KOPT-K1 (cell line): Measurements from ENCODE around the gene SHISA4.
"Not testable (repeated sequence)": the region's sequence is repeated elsewhere in the genome, so short reads cannot be mapped to it uniquely, and the experiment has no call there.

Experiments used
- H3K27ac ChIP-seq: fragments of 200-600 bp; sonication (generic); 2 replicates; pipeline ENCODE4 v1.5.1; 2016; ENCODE audit warnings: antibody characterized with exemption, mild to moderate bottlenecking, low read depth, low read length; ENCODE audit not compliant: poor library complexity, severe bottlenecking
- H3K36me3 ChIP-seq: fragments of 200-600 bp; sonication (generic); 2 replicates; pipeline ENCODE4 v1.5.1; 2017; ENCODE audit warnings: antibody characterized with exemption, mild to moderate bottlenecking, low read length, moderate library complexity; ENCODE audit not compliant: insufficient read depth
- H3K9me3 ChIP-seq: fragments of 200-600 bp; sonication (generic); 2 replicates; pipeline ENCODE4 v1.5.1; 2017; ENCODE audit warnings: antibody characterized with exemption, low read length, mild to moderate bottlenecking; ENCODE audit not compliant: insufficient read depth, poor library complexity, severe bottlenecking

Gene SHISA4, protein sequence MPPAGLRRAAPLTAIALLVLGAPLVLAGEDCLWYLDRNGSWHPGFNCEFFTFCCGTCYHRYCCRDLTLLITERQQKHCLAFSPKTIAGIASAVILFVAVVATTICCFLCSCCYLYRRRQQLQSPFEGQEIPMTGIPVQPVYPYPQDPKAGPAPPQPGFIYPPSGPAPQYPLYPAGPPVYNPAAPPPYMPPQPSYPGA

DNA sequence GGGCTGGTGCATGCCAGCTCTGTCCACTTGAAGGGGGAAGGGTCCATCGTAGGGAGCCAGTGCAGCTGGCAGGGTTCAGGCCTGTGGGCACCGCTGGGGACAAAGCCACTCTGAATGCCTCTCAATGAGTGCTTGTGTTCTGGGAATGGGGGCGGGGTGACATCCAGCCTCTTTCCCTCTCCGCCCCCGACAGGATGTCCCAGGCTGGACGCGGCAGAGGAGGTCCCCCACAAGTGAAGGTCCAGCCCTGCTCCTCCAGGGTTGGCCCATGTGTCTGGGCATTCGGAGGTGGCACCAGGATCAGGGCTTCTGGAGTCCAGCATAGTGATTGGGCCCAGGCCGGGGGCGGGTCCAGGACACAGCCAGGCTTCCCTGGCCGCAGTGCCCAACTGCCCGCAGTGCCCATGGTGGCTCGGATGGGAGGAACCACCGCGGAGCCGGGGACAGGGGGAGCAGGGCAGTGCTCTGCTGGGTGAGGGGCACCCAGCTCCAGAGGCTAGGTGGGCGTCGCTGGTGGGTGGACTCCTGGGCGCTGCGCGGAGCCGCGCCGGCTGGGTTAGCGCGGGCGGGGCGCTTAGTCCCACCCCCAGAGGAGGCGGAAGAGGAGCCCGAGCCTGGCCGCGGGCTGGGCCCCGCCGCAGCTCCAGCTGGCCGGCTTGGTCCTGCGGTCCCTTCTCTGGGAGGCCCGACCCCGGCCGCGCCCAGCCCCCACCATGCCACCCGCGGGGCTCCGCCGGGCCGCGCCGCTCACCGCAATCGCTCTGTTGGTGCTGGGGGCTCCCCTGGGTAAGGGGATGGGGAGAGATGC is at the start of gene SHISA4:
SHISA4 (plus strand) TSS at position 617 of the 808 bp plus-strand sequence; CDS start at position 714, 97 bp downstream.
- Histone ChIP-seq H3K27ac (no peak within 1 kb of the TSS), H3K9me3 (no peaks in the 10 kb centered on the region), H3K36me3 (no peaks in the 10 kb centered on the region)

DNA sequence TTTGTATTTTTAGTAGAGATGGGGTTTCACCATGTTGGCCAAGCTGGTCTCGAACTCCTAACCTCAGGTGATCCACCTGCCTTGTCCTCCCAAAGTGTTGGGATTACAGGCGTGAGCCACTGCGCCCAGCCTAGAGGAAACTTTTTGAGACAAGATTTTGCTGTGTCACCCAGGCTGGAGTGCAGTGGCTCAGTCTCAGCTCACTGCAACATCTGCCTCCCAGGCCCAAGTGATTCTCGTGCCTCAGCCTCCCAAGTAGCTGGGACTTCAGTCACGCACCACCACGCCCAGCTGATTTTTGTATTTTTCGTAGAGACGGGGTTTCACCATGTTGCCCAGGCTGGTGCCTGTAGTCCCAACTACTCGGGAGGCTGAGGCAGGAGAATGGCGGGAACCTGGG is 49.6 kb upstream of the SHISA4 start:
- peaks cover 77% of the 10 kb centered on the region for H3K36me3 ChIP-seq
- H3K9me3 ChIP-seq, H3K27ac ChIP-seq: not testable (repeated sequence)

DNA sequence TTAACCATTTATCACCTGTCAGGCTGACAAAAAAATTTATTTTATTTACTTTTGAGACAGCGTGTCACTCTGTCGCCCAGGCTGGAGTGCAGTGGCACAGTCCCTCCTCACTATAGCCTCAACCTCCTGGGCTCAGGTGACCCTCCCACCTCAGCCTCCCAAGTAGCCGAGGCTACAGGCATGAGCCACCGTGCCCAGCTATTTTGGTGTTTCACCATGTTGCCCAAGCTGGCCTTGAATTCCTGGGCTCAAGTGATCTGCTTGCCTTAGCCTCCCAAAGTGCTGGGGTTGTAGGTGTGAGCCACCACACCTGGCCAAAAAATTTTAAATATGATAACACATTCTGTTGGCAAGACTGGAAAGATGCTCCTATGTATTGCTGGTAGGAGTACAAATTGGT is 48.6 kb upstream of the SHISA4 start:
- Histone ChIP-seq H3K36me3 (peaks cover 74% of the 10 kb centered on the region), H3K9me3 (no peaks in the 10 kb centered on the region), H3K27ac (no peak overlapping the region)

DNA sequence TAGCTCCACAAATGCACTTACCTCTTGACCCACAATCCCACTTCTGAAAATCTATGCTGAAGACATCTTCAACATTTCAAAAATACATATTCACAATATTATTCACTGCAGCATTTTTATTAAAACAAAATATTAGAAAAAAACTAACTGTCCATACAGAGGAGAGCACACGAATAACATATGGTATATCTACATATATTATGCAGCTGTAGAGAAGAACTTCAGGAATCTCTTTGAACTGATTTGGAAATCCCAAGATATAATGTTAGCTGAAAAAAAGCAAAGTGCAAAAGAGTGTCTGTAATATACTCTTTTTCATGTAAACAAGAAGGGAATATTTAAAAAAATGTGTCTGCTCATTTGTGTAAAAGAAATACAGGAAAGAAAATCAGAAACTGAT is 48.2 kb upstream of the SHISA4 start:
- peaks cover 73% of the 10 kb centered on the region for H3K36me3 ChIP-seq
- no peak overlapping the region for H3K27ac ChIP-seq
- no peaks in the 10 kb centered on the region for H3K9me3 ChIP-seq

DNA sequence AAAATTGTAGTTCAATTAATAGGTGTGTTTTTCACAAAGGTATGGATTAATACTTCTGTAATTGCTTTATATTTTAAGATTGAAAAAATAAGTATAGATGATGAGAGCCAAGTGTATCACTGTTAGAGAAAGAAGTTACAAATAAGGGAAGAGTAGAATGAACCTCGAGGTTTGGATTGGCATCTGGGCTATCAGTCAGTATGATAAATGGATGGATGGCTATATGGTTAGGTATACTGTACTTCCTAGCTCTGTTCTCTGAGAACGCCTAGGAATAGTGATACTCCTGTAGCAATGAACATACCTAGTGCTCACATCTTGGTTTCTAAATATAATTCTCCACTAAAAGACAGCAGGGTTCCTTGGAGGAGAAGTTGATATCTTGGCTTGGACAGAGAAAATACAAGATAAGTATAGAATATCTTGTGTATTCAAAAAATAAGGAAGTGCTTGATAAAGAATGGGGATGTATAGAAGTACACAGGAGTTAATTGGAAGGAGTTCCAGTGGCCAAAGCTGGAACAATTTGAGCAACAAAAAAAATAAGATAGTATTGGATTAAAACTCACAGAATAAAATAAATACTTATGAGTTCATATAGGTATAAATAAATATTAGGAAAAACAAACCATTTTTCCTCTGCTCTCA is 47.3 kb upstream of the SHISA4 start:
- Histone ChIP-seq H3K36me3 (peaks cover 73% of the 10 kb centered on the region), H3K9me3 (no peaks in the 10 kb centered on the region)

DNA sequence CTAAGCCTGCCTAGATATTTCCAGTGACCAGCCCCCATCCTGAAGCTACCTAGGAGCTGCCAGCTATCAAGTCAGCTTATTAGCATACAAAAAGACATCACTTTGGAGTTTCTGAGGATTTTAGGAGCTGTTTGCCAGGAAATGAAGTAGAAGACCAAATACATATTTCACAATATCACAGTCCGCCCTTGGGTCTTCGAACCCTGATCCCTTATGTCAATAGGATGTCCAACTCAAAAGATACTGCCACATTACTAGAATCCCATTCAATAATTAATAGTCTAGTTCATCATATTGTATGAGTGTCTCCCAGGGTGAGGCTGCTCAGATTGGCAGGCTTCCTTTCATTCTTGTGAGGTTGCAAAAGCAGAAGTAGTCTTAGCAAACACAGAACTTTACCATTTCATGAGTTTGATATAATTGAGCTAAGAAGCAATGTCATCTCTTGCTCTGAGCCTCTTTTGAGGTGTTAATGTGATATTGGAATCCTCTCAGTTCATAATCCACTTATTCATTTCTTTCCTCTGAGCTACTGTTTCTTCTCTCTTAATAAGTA is 46.1 kb upstream of the SHISA4 start:
- H3K36me3 ChIP-seq = peaks cover 73% of the 10 kb centered on the region
- H3K27ac ChIP-seq = no peak overlapping the region
- H3K9me3 ChIP-seq = no peaks in the 10 kb centered on the region

More for the DNA sequence above, 47.3 kb upstream of the SHISA4 start:
- no peak overlapping the region for H3K27ac ChIP-seq

DNA sequence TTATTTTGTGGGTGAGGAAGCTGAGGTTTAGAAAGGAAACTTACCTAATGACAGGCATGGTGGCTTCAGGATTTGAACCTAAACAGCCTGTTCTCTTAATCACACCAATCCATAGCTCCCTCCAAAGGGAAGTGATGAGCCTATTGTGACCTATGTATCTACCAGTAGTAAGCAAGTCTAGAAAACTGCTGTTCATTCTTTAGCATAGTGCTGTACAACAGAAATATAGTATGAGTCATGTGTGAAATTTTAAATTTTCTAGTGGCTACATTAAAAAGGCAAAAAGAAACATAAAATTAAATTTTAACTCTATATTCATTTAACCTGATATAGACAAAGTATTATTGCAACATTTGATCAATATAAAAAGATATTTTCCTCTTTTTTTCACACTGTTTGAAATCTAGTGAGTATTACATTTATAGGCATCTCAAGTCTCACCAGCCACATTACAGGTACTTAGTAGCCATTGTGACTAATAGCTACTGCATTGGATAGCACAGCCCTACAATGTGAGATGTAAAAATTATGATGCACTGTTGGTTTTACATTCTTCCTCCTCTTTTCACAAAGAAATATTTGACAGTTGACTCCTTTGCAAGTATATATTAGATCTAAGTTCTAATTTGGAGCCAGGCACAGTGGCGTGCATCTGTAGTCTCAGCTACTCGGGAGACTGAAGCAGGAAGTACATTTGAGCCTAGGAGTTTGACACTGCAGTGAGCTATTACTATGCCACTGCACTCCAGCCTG is 43.2 kb upstream of the SHISA4 start:
- Histone ChIP-seq H3K36me3 (peaks cover 83% of the 10 kb centered on the region), H3K9me3 (no peaks in the 10 kb centered on the region)

DNA sequence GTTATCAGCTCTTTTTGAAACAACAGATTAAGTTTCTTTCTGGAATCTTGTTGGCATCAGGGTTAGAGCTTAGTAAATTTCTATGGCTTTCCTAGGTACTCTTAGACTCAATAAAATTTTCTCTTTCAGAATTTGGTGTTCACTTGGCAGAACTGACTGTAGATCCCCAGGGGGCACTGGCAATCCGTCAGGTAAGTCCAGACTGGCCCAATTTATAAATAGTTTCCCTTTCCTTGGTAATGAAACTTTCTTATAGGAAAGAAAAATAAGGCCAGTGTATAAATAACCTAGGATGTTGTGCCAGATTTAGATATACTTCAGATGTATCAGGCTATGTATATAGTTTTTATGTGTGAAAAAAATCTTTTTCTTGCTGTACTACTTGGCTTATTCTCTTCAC is 41.5 kb upstream of the SHISA4 start:
- H3K27ac ChIP-seq = no peak overlapping the region
- H3K36me3 ChIP-seq = peaks cover 86% of the 10 kb centered on the region
- H3K9me3 ChIP-seq = no peaks in the 10 kb centered on the region

More for the DNA sequence above, 43.2 kb upstream of the SHISA4 start:
- H3K27ac ChIP-seq = no peak overlapping the region

DNA sequence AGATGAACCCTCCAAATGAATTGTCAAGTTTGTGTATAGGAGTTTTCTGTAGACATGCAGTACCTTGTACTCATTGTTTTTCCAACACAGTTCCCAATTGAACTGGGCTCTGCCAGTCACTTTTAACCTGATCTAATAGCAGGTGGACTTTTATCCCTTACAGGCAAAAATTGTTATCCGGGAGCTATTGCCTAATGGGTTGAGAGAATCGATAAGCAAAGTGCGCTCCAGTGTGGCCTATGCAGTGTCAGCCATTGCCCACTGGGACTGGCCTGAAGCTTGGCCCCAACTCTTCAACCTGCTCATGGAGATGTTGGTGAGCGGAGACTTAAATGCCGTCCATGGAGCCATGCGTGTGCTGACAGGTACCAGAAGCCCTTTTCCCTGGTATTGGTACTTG is 40.5 kb upstream of the SHISA4 start:
- Histone ChIP-seq H3K9me3 (no peaks in the 10 kb centered on the region), H3K27ac (no peak overlapping the region), H3K36me3 (peaks cover 86% of the 10 kb centered on the region)

DNA sequence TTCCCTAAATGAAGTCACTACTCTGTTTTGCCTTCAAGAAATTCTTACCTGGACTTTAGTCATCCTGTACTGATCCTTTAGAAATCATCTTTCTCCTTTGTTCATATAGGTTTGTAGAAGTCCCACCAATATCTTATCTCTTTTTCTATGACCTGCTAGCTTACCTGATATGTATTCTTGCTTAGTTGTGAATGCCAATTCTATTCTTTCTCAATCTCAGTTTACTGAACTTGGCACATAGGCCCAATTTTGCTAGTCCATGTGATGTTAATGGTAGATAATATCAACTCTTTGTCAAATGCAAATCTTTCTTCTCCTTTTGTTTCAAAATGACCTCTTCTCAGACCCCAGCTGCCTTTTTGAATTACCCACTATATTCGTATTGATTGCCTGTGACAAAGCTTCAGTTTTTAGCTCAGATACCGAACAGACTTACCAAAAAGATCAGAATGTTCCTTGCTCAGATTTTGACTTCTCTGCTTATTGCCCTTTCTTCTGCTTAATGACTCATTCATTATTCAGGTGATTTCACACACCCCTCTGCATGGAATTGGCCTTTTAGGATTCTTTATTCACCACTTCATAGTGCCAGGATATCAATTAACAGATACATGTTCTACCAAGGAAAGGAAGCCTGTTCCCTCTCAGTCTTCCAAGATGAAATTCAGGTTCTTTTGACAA is 39.2 kb upstream of the SHISA4 start:
- Histone ChIP-seq H3K9me3 (no peaks in the 10 kb centered on the region), H3K27ac (no peak overlapping the region), H3K36me3 (peaks cover 91% of the 10 kb centered on the region)

DNA sequence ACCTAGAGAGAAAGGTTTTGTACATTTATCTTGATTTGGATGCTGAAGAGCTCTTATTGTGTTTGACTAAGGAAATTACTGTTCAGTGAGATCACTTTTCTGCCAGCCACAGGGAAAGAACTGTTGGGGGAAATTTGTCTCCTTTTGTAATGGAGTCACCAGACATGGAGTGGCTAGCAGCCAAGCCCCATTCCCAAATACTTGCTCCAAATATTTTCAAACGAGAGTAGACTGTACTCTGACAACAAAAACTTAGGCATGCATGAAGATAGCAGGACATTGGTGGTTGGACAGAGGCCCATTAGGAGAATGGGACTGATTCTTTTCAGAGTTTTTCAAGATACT is 38.7 kb upstream of the SHISA4 start:
- H3K9me3 ChIP-seq = no peaks in the 10 kb centered on the region
- H3K27ac ChIP-seq = no peak overlapping the region
- peaks cover 95% of the 10 kb centered on the region for H3K36me3 ChIP-seq

DNA sequence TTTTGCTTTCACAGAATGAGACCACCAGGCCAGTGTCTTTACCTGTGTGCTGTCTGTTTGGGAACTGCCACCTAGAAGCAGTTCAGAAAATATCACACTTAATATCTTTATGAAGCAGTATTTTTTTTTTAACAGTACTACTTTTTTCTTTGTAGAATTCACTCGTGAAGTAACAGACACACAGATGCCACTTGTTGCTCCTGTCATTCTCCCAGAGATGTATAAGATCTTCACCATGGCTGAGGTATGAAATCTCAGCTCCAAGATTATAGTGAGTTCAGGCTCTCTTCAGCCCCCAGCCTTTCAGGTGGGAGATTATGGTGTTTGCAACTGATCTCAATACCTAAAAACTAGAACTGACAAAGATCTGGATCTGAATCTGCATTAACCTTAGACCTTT is 36.7 kb upstream of the SHISA4 start:
- peaks cover 100% of the 10 kb centered on the region for H3K36me3 ChIP-seq
- H3K27ac ChIP-seq = no peak overlapping the region
- H3K9me3 ChIP-seq = no peaks in the 10 kb centered on the region

DNA sequence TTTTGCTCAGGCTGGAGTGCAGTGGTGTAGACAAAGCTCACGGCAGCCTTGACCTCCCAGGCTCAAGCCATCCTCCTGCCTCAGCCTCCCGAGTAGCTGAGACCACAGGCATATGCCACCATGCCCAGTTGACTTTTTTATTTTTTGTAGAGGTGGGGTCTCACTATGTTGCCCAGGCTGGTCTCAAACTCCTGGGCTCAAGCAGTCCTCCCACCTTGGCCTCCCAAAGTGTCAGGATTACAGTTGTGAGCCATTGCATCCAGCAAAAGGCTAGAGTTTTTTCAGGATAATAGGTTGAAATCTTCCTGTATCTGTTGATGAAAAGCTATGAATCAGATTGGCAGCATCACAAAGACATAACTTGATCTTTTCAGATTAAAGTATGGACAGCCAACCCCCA is 32.0 kb upstream of the SHISA4 start:
- H3K36me3 ChIP-seq = peaks cover 100% of the 10 kb centered on the region
- H3K9me3 ChIP-seq, H3K27ac ChIP-seq: not testable (repeated sequence)

DNA sequence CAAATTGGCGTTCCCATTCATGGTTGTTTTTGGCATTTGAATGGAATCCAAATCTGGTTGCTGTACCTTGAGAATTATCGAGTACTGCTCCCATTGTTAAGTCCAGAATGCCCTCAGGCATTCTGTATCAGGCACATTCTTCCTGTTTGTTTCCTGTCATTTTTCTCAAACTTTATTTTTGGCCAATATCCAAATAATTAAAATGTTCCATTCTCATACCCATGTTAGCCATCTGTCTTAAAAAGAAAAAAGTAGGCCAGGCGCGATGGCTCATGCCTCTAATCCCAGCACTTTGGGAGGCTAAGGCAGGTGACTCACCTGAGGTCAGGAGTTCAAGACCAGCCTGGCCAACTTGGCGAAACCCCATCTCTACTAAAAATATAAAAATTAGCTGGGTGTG is 29.3 kb upstream of the SHISA4 start:
- Histone ChIP-seq H3K36me3 (peaks cover 100% of the 10 kb centered on the region), H3K27ac (no peak overlapping the region), H3K9me3 (no peaks in the 10 kb centered on the region)
